ENCODE measurements around the gene TLR4.

- TF ChIP-seq EZH2phosphoT487 (IDR thresholded peaks at IDR 0.05; ENCODE audit: insufficient read depth, low read depth) (no peak), EZH2 (IDR thresholded peaks at IDR 0.05; ENCODE audit: insufficient read depth, poor library complexity, severe bottlenecking) (peak; percentile 5)
Observed at GRCh38 chr9:117745598-117745997, 41.4 kb downstream of the TLR4 start.

All from GM23248 (cell line).